NCI-H748 (cell line): Measurements from ENCODE around the gene HSD17B4.
"Not testable (repeated sequence)": the region's sequence is repeated elsewhere in the genome, so short reads cannot be mapped to it uniquely, and the experiment has no call there.

Source experiments
- DNase-seq: peaks from one replicate; lab custom pipeline; 2025; ENCODE audit not compliant: unreplicated experiment; lab: John Stamatoyannopoulos, UW

The HSD17B4 gene

DNA sequence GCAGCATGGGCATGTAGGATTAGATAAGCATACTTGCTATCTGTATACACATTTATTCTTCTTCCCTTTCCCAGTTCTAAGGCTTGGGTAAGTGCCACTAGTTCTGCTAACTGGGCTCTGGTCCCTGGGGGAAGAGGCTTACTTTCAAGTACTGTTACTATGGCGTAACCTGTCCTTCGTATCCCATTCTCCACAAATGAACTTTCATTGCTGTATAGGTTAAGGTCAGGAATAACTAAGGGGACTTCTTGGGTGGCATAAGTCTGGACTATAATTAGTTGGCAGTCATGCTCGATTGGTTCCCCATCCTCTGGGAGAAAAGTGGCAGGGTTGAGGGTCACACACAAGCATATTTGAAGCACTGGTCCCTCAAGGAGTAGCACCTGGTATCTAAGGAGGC lies 23.7 kb upstream of the HSD17B4 start:
- DNase-seq = not testable (repeated sequence)

DNA sequence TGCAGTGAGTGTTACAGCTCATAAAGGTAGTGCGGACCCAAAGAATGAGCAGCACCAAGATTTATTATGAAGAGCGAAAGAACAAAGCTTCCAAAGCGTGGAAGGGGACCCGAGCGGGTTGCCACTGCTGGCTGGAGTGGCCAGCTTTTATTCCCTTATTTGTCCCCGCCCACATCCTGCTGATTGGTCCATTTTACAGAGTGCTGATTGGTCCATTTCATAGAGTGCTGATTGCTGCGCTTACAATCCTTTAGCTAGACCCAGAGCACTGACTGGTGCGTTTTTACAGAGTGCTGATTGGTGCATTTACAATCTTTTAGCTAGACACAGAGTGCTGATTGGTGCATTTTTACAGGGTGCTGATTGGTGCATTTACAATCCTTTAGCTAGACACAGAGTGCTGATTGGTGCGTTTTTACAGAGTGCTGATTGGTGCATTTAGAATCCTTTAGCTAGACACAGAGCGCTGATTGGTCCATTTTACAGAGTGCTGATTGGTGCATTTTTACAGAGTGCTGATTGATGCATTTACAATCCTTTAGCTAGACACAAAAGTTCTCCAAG lies 19.5 kb upstream of the HSD17B4 start:
- DNase-seq = not testable (repeated sequence)

DNA sequence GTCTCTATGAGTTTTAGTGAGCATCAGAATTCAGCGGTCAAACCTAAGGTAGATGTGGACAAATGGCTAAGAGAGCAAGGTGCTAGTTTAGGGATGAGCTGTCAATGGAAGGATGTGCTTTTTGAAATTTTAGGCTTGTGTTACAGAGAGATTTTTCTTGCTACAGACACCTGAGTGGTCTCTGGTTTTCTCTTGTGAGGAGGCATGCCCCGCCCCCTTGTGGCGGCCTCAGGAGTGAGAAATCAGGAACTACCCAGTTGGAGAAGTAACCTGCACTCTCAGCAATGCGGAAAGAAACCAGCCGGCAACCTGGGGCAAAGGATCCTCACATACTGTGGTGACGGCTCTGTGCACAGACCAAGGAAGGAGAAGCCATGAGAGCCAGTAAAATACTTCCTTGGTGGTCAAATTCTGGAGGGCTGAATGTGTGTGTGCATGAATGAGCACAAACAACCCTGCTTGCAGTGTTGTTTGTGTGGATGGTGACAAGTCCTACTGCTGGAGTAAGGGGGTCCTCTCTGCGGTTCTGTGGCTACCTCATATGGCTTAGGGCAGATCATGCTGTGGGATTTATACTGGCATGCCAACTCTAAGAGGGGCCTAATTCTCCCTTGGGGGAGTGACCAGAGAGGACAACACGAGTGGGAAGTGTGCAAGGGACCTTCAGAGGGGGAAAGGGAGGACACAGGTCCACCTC lies 16.7 kb upstream of the HSD17B4 start:
- DNase-seq = peak; percentile 74

DNA sequence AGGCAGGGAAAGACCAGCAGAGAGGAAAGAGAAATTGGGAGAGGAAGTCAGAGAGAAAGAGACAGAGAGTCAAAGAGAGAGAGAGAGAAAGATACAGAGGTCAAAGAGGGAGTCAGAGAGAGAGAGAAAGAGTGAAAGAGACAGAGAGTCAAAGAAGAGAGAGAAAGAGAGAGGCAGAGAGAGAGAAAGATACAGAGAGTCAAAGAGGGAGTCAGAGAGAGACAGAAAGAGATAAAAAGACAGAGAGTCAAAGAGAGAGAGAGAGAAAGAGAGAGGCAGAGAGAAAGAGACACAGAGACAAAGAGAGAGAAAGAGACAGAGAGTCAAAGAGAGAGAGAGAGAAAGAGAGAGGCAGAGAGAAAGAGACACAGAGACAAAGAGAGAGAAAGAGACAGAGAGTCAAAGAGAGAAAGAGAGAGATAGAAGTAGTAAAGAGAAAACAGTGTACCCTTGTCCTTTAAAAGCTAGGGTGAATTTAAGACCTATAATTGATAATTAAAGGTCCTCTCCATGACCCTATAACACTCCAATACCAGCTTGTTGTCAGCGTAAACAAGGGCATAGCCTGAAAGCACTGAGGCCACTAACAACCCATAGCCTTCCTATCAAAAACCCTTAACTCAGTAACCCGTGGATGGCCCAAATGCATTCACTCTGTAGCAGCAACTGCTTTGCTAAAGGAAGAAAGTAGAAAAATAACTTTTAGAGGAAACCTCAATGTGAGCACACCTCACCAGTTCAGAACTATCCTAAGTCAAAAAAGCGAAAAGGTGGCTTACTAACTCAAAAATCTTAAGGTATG lies 14.3 kb upstream of the HSD17B4 start:
- not testable (repeated sequence) for DNase-seq

DNA sequence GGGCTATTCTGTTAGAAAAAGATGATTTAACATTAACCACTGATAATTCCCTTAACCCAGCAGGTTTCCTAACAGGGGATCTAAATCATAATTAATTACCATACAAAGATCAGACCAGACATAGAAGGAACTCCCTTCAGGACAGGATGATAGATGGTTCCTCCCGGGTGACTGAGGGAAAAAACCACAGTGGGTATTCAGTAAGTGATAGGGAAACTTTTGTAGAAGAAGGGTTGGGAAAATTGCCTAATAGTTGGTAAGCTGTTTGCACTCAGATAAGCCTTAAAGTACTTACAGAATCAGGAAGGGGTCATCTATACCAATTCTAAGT lies 13.7 kb upstream of the HSD17B4 start:
- DNase-seq = not testable (repeated sequence)

DNA sequence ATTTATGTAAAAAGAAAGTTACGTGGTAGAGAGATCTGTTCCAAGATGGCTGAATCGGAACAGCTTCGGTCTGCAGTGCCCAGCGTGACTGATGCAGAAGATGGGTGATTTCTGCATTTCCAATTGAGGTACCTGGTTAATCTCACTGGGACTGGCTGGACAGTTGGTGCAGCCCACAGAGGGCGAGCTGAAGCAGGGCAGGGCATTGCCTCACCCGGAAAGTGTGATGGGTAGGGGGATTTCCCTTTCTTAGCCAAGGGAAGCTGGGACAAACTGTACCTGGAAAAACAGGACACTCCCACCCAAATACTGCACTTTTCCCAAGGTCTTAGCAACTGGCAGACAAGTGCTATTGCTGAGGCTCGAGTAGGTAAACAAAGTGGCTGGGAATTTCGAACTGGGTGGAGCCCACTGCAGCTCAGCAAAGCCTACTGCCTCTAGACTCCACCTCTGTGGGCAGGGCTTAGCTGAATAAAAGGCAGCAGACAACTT lies 13.1 kb upstream of the HSD17B4 start:
- DNase-seq = peak; percentile 73

DNA sequence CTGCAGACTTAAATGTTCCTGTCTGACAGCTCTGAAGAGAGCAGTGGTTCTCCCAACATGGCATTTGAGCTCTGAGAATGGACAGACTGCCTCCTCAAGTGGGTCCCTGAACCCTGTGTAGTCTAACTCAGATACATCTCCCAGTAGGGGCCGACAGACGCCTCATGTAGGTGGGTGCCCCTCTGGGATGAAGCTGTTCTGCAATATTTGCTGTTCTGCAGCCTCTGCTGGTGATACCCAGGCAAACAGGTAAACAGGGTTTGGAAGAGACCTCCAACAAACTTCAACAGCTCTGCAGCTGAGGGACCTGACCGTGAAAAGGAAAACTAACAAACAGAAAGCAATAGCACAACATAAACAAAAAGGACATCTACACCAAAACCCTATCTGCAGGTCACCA lies 12.7 kb upstream of the HSD17B4 start:
- not testable (repeated sequence) for DNase-seq

DNA sequence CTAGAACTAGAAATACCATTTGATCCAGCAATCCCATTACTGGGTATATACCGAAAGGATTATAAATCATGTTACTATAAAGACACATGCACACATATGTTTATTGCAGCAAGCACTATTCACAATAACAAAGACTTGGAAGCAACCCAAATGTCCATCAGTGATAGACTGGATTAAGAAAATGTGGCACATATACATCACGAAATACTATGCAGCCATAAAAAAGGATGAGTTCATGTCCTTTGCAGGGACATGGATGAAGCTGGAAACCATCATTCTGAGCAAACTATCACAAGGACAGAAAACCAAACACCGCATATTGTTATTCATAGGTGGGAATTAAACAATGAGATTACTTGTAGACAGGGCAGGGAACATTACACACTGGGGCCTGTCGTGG lies 7.7 kb upstream of the HSD17B4 start:
- DNase-seq = not testable (repeated sequence)

DNA sequence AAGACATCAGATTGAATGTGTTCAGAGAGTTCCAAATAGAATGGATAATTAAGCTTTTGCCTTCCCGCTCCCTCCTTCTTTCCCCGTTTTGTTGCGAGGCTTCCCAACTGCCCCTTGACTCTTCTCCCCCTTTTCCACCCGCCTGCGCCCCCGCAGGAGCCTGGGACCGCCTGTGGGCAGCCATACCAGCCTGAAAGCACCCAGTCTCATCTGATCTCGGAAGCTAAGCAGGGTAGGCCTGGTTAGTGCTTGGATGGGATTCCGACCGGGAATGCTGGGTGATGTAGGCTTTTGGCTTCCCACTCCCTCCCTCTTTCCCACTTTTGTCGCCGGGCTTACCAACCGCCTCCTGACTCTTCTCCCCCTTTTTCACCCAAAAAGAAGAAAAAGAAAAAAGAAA lies 6.8 kb upstream of the HSD17B4 start:
- DNase-seq = no peak

DNA sequence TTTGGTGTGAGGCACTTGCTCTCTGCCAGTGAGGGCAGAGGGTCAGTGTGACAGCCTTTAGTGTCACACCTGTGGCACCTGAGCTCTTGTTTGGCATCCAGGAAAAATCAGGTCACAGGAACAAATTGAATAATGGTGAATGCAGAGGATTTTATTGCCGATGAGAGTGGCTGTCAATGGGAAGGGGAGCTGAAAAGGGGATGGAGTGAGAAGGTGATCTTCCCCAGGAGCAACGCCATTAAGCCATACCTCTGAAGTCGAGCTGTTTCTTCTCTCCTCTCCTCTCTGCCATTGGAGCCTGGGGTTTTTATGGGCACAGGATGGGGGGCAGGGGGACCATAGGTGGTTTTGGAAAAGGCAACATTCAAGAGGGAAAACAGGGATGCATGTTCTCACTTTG lies 2.4 kb upstream of the HSD17B4 start:
- no peak for DNase-seq

DNA sequence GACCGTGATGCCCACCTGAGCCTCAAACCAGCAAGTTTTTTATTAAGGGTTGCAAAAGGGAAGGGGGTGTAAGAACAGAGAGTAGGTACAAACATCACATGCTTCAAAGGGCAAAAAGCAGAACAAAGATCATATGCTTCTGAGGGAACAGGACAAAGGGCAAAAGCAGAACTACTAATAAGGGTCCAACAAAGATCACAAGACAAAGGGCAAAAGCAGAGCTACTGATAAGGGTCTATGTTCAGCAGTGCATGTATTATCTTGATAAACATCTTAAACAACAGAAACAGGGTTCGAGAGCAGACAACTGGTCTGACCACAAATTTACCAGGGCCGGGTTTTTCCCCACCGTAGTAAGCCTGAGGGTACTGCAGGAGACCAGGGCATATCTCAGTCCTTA lies 1.7 kb upstream of the HSD17B4 start:
- not testable (repeated sequence) for DNase-seq

DNA sequence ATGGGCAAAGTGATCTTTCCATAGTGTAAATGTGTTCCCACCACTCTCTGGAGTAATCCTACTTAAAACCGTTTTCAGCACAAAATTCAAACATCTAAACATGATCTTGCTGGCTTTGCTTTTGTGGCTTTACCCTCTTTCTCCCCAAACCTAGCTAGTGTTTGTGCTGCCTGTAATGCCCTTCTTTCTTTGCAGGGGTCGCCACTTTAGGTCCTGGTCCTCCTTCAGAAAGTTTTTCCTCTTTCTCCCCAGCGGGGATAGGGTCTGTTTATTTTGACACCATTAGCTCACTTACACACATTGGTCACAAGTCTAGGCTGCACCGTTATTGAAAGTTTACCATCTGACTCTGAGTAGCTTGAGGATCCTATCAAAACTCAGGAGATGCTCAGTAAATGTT lies 736 bp upstream of the HSD17B4 start:
- DNase-seq = no peak

DNA sequence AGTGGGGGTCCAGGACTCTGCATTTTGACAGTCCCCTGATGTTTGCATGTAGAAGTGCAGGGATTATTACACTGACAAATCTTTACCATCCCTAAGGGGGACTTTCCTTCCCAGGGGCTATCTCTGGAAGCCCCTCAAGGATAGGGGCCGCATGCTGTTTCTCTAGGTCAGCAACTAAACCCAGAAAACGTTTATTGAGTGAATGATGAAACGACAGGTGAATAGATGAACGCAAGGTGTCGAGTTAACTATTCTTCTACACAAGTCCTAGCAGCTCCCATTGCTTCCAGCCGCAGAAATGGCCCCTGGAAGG lies 281 bp upstream of the HSD17B4 start:
- no peak for DNase-seq

DNA sequence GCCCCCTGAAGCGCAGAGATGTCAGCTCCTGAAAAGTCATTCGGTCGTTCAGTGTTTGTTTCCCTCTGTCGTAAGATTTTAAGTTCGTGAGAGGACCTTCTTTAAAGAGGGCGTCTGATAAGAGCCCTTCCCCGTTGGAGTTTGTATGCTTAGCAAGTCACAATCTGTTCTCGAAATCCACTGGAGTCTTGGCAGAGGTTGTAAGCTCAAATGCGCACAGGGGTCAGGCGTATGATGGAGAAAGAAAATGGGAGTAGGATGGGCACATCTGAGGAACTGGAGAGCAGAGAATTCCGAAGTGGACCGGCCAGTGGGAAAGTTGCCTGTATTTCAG lies 710 bp downstream of the HSD17B4 start:
- DNase-seq = peak; percentile 43

DNA sequence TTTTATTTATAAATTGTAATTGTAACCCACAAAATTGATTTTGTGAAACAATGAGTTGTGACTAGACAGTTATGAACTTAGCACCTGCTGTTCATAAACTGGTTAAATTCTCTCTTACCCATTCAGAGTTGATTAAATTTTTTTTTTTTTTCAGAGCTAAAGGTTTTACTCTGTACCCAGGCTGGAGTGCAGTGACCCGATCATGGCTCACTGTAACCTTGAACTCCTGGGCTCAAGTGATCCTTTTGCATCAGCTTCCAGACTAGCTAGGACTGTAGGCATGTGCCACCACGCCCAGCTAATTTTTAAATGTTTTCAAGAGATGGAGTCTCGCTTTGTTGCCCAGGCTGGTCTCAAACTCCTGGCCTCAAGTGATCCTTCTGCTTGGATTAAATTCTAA lies 1.9 kb downstream of the HSD17B4 start:
- no peak for DNase-seq

DNA sequence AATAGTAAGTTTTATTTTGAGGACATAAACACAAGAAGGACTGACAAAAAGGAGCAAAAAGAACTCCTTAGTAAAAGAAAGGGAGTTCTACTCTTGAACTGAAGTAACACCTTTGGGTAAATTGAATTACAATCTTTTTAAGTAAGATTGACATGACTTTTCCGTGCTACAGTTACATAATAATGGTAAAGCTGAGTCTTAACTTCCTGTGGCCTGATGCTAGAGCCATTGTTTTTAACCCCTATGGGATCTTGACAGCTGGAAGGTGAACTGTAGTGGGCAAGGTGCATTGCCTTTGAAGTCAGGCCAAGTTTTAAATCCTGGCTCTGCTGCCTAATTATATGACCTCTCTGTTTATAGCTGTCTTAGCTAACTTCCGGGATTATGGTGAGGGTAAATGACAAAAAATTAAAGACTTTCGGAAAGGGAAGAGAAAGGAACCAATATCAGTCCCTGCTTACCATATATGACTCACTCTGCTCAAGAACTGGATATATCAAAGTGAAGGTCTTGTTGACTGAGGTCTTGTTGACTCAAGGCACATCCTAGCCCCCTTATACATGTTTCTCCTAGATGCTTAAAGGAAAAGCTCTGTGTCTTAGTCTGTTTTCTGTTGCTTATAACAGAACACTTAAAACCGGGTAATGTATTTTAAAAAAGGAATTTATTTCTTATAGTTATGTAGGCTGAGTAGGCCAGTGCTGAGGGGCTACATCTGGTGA lies 6.8 kb downstream of the HSD17B4 start:
- DNase-seq = no peak

DNA sequence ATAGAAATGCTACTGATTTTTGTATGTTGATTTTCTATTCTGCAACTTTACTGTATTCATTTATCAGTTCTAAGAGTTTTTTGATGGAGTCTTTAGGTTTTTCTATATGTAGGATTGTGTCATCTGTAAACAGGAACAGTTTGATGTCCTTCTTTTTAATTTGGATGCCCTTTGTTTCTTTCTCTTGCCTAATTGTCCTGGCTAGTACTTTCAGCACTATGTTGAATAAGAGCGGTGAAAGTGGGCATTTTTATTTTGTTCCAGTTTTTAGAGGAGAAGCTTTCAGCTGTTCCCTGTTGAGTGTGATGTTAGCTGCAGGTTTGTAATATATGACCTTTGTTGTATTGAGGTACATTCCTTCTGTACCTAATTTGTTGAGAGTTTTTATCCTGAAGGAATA lies 13.3 kb downstream of the HSD17B4 start:
- no peak for DNase-seq

DNA sequence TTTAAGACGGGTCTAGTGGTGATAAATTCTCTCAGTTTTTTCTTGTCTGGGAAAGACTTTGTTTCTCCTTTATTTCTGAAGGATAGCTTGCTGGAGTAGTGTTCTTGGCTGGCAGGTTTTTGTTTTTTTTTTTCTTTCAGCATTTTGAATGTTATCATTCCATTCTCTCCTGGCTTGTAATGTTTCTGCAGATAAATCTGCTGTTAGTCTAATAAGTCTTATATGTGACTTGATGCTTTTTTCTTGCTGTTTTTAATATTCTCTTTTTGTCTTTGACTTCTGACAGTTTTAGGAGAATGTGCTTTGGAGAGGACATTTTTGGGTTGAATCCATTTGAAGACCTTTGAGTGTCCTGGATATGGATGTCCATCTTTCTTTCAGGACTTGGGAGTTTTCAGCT lies 16.0 kb downstream of the HSD17B4 start:
- DNase-seq = no peak

DNA sequence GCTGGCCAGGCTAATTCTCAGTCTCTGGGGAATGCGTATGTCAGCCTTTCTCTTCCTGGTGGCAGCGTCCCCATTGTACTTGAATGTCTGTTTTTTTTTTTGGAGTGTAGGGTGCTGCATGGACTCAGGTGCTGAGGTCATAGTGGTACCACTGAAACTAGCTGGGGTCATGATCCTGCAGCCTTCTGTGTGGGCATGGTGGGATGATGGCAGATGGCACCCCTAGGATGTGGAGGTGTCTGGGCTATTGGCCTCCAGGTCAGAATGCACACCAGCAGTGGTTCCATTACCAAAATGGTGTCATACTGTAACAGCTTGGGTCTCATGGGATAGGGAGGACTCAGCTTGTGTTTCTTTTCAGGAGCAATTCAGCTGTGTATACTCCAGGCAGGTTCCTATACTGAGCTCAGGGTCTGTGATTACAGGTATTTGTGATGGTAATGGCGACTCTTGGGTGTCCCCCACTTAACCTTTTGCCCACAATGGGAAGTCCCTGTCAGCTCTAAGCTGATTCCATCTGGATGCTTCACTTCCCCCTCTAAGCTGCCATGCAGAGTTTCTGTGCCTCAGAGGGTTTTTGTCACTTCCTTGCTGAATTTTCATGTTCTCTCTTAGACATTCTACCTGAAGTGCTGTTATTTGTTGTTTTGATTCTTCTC lies 17.9 kb downstream of the HSD17B4 start:
- DNase-seq = no peak

DNA sequence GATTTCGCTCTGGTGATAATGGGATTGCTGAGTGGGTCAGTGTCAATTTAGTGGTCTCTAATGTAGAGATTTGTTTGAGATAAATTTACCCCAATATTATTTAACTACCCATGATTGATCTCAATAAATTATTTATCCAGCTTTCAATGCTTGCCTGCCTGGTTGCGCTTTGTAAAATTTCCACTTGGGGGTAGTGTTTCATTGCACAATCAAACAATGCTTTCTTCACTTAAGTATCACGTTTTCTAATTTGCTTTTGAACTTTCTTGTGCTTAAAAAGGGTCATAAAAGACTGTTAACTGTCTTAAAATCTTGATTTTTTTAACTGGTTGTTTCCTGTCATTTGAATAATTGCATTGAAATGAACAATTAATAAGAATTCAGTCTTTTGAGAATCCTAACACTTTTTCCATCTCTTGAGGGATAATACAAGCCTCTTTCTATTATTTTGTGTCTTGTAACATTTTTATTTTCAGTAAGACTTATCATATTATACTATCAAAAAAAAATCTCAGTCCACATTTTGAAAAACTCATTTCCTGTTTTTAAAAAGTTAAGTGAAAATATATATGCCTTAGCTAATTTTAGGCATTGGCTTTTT lies 18.7 kb downstream of the HSD17B4 start:
- peak; percentile 39 for DNase-seq

DNA sequence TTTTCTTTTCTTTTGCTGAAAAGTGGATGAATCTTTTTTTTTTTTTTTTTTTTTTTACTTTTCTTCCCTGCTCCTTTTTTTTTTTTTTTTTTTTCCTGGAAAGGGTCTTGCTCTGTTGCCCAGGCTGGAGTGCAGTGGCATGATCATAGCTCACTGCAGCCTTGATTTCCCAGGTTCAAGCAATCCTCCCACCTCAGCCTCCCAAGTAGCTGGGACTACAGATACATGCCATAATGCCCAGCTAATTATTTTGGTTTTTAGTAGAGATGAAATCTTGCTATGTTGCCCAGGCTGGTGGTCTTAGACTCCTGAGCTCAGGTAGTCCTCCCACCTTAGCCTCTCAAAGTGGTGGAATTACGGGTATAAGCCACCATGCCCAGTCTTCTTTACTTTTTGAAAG lies 20.9 kb downstream of the HSD17B4 start:
- DNase-seq = no peak
